Fibroblast of lung (primary cell): ENCODE results near the gene CCNDBP1. TPM values are rescaled to one million over a fixed set of nuclear protein-coding genes. Genes with fewer than 3 reads are reported as not detected.

Source experiments
- DNase-seq, 2 donors: peaks; one replicate each; pipeline versions ENCODE4 v3.0.0 to v3.0.0-alpha.2; 2010; ENCODE audit warnings: low read depth in 2 of 2
- H2AFZ ChIP-seq: 2 replicates; pipeline ENCODE4 v1.5.1; 2012; ENCODE audit warnings: low read length, control low read depth, inconsistent platforms
- H3K27ac ChIP-seq: 2 replicates; pipeline ENCODE4 v1.5.1; 2011; ENCODE audit warnings: low read length, control low read depth; ENCODE audit not compliant: insufficient read depth
- H3K27me3 ChIP-seq: 2 replicates; pipeline ENCODE4 v1.5.1; 2011; ENCODE audit warnings: mild to moderate bottlenecking, low read length; ENCODE audit not compliant: control insufficient read depth, insufficient read depth
- H3K36me3 ChIP-seq: 2 replicates; pipeline ENCODE4 v1.5.1; 2011; ENCODE audit warnings: low read length; ENCODE audit not compliant: control insufficient read depth, insufficient read depth
- H3K4me1 ChIP-seq: 2 replicates; pipeline ENCODE4 v1.5.1; 2011; ENCODE audit warnings: low read length; ENCODE audit not compliant: control insufficient read depth, insufficient read depth; ENCODE audit errors: extremely low read depth
- H3K4me2 ChIP-seq: 2 replicates; pipeline ENCODE4 v1.5.1; 2011; ENCODE audit warnings: low read length, control low read depth; ENCODE audit not compliant: insufficient read depth; ENCODE audit errors: extremely low read depth
- H3K4me3 ChIP-seq, 4 experiments: fragments of 200-600 bp in 1 of 4; sonication (generic) in 1 of 4; replicated peaks in 1 of 4; 2 replicates each; pipeline ENCODE4 v1.5.1; 2011 to 2016; ENCODE audit warnings: low read length in 4 of 4, low read depth in 3 of 4, mild to moderate bottlenecking in 3 of 4, control low read depth in 2 of 4, inconsistent platforms in 1 of 4, mixed read lengths in 1 of 4; ENCODE audit not compliant: insufficient read depth in 1 of 4; ENCODE audit errors: control extremely low read depth in 1 of 4
- H3K79me2 ChIP-seq: 2 replicates; pipeline ENCODE4 v1.5.1; 2012; ENCODE audit warnings: mild to moderate bottlenecking, low read length, inconsistent platforms; ENCODE audit not compliant: control insufficient read depth, insufficient read depth
- H3K9ac ChIP-seq: 2 replicates; pipeline ENCODE4 v1.5.1; 2011; ENCODE audit warnings: mild to moderate bottlenecking, low read length, control low read depth; ENCODE audit not compliant: insufficient read depth
- H3K9me3 ChIP-seq: 2 replicates; pipeline ENCODE4 v1.5.1; 2012; ENCODE audit warnings: low read depth, low read length; ENCODE audit not compliant: control insufficient read depth, insufficient read depth
- H4K20me1 ChIP-seq: 2 replicates; pipeline ENCODE4 v1.5.1; 2011; ENCODE audit warnings: low read length; ENCODE audit not compliant: control insufficient read depth, insufficient read depth; ENCODE audit errors: extremely low read depth
- CTCF ChIP-seq, 2 donors: IDR thresholded peaks in 1 of 2; conservative IDR thresholded peaks in 1 of 2; 1 replicate in 1 of 2; 2 replicates in 1 of 2; pipeline ENCODE4 v1.5.1; 2011 to 2012; ENCODE audit warnings: low read length in 2 of 2, control low read depth in 1 of 2, inconsistent platforms in 1 of 2, low read depth in 1 of 2, mild to moderate bottlenecking in 1 of 2
- EZH2 ChIP-seq: IDR thresholded peaks from 2 replicates; pipeline ENCODE4 v1.5.1; 2012; ENCODE audit warnings: low read length, control low read depth, mild to moderate bottlenecking; ENCODE audit errors: missing control alignments
- polyA plus RNA-seq, 2 donors: library from polyadenylated mRNA; depleted of rRNA in 1 of 2; stranded (reverse) in 1 of 2; unstranded in 1 of 2; fragments of >200 nt; gene quantifications; 2 replicates each; pipeline ENCODE4 v1.2.1, GENCODE V29; 2011 to 2012; ENCODE audit warnings: missing spikeins in 1 of 2
- total RNA-seq: library from RNA; depleted of rRNA; stranded (reverse); fragments of >200 nt; gene quantifications from 2 replicates; pipeline ENCODE4 v1.2.1, GENCODE V29; 2014

Gene CCNDBP1
- total and polyA plus RNA-seq, 2 donors (not counting 1 experiment from before 2014, with no cell fraction given), result 78.4 to 101 TPM

- TF ChIP-seq CTCF (conservative IDR thresholded peaks at IDR 0.05 in 1 of 2, IDR thresholded peaks at IDR 0.05 in 1 of 2; ENCODE audit: low read depth in 1 of 2, low read length in 2 of 2) (no peak), EZH2 (no peak)
- no peak overlapping the region for H3K27ac ChIP-seq
- no peaks in the 10 kb centered on the region for H4K20me1 ChIP-seq
- no peak overlapping the region for H3K4me2 ChIP-seq
- H3K9ac ChIP-seq, result no peak overlapping the region
- no peak overlapping the region for H3K4me3 ChIP-seq
- H3K27me3 ChIP-seq, result peaks cover 28% of the 10 kb centered on the region
- no peaks in the 10 kb centered on the region for H3K36me3 ChIP-seq
- H3K79me2 ChIP-seq, result no peaks in the 10 kb centered on the region
- no peak overlapping the region for H2AFZ ChIP-seq
- no peaks in the 10 kb centered on the region for H3K4me1 ChIP-seq
- peak in 1 of 2 donors; percentile 83 for DNase-seq
- H3K9me3 ChIP-seq, result no peaks in the 10 kb centered on the region
These were observed 54.7 kb downstream of the CCNDBP1 start for GRCh38 chr15:43239732-43240491.

- no peaks in the 10 kb centered on the region for H3K79me2 ChIP-seq
- H3K4me1 ChIP-seq, result no peaks in the 10 kb centered on the region
- no peak overlapping the region for H3K9ac ChIP-seq
- no peaks in the 10 kb centered on the region for H3K9me3 ChIP-seq
- H3K27ac ChIP-seq, result no peak overlapping the region
- H3K4me3 ChIP-seq, result no peak overlapping the region
- DNase-seq, result peak; percentile 34 to 90
- H4K20me1 ChIP-seq, result no peaks in the 10 kb centered on the region
- H2AFZ ChIP-seq, result no peak overlapping the region
- no peaks in the 10 kb centered on the region for H3K36me3 ChIP-seq
- H3K27me3 ChIP-seq, result peaks cover 24% of the 10 kb centered on the region
- TF ChIP-seq EZH2 (no peak), CTCF (conservative IDR thresholded peaks at IDR 0.05 in 1 of 2, IDR thresholded peaks at IDR 0.05 in 1 of 2; ENCODE audit: low read depth in 1 of 2, low read length in 2 of 2) (no peak)
- no peak overlapping the region for H3K4me2 ChIP-seq
These were observed 55.9 kb downstream of the CCNDBP1 start for GRCh38 chr15:43241100-43241499.

- no peaks in the 10 kb centered on the region for H3K9me3 ChIP-seq
- no peak overlapping the region for H3K9ac ChIP-seq
- no peaks in the 10 kb centered on the region for H4K20me1 ChIP-seq
- H3K27ac ChIP-seq, result no peak overlapping the region
- no peak overlapping the region for H3K4me2 ChIP-seq
- H3K79me2 ChIP-seq, result no peaks in the 10 kb centered on the region
- TF ChIP-seq CTCF (conservative IDR thresholded peaks at IDR 0.05 in 1 of 2, IDR thresholded peaks at IDR 0.05 in 1 of 2; ENCODE audit: low read depth in 1 of 2, low read length in 2 of 2), result no peak
- no peak for TF ChIP-seq EZH2
- no peaks in the 10 kb centered on the region for H3K4me1 ChIP-seq
- H3K27me3 ChIP-seq, result peaks cover 28% of the 10 kb centered on the region
- H2AFZ ChIP-seq, result no peak overlapping the region
- H3K4me3 ChIP-seq, result no peak overlapping the region
- no peaks in the 10 kb centered on the region for H3K36me3 ChIP-seq
- DNase-seq, result no peak
These were observed 57.4 kb downstream of the CCNDBP1 start for GRCh38 chr15:43242616-43243015.
